ENCODE results near the gene NDE1.
A peak's percentile ranks its signal among the peaks of the same experiment; 100 is the strongest.

Gene NDE1

DNA sequence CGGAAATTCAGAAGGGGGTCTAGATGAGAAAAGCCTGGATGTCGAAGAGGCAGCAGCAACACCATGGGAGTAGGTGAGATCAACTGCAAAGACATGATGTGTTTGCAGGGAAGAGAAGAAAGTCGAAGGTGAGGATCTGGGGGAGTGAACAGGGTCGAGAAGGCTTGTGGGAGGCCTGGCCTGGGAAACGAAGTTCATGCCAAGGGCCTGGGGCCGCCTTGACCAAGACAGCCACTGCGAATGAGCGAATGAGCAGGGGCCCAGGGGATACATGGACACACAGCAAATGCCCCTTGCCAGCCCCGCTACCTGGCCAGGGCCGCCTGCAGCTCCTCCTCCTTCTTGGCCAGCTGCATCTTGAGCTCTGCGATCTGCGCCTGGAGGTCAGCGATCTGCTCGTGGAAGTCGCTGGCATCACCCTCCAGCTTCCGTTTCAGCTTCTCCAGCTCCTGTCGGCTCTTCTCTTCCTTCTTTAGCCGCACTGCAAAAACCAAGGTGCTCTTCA is 87.1 kb downstream of the NDE1 start:
- no peak for DNase-seq (ENCODE audit: low read depth)

DNA sequence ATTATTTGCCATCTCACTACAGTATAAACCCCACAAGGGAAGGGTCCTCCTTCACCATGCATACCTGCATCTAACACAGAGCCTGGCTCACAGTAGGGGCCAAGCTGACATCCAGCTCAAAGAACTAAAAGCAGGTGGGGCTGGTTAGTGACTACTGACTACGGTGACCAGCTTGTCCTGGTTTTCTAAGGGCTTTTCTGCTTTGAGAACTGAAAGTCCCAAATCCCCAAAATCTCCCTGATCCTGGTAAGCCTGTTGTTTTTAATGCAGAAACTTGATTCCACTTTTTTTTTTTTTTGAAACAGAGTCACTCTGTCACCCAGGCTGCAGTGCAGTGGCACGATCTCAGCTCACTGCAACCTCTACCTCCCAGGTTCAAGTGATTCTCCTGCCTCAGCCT is 89.4 kb downstream of the NDE1 start:
- DNase-seq (ENCODE audit: low read depth) = no peak

DNA sequence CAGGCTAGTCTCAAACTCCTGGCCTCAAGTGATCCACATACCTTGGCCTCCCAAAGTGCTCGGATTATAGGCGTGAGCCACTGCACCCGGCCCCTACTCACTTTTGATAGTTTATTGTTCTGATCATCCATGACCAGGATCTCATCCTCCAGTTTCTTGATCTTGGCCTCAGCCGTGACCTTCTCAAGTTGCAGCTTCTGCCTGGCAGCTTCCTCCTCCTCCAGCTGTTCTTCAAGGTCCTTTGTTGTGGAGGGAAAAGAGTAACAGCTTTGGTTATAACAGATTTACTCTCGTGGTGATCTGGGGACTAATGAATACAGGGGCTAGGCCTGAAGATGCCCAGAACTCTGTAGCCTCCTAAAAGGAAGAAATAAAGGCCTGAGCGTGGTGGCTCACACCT is 89.9 kb downstream of the NDE1 start:
- no peak for DNase-seq (ENCODE audit: low read depth)

DNA sequence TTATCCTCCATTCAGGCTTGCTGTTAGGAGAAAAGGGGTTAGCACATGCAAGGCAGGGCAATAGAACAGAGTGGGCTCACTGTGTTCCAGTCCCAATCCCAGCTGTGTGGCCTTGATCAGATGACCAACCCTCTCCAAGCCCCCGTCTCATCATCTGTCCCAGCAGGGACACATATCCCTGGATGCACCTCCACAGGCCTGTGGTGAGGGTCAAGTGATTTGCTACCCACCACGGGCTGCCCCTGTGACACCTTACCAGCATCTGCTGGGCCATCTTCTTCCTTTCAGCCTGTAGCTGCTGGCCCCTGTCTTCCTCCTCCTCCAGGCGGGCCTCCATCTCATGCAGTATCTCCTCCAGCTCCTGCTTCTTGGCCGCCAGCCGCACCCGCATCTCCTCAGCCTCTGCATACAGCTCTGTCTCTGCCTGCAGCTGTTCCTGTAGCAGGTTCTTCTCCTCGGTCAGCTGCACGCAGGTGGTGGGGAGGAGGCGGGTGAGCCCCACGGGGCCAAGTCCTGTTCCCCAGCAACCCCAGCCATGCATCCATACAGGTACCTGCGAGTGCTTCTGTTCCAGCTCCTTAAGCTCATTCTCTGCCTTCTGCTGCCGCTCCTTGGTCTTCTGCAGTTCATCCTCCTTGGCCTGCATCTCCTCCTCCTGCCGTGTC is 91.3 kb downstream of the NDE1 start:
- no peak for DNase-seq (ENCODE audit: low read depth)

DNA sequence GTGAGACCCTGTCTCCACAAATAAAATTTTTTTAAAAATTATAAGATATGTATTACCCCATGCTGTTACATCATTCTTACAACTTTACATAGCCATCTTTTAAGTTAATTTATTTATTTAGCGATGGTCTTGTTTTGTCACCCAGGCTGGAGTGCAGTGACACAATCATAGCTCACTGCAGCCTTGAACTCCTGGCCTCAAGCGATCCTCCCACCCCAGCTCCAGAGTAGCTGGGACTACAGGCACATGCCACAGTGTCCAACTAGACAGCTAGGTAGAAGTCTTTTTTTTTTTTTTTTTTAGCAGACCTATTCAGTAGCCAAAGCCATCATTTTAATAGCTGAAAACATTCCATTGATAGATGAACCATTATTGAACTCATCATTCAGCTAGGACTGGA is 92.7 kb downstream of the NDE1 start:
- no peak for DNase-seq (ENCODE audit: low read depth)

DNA sequence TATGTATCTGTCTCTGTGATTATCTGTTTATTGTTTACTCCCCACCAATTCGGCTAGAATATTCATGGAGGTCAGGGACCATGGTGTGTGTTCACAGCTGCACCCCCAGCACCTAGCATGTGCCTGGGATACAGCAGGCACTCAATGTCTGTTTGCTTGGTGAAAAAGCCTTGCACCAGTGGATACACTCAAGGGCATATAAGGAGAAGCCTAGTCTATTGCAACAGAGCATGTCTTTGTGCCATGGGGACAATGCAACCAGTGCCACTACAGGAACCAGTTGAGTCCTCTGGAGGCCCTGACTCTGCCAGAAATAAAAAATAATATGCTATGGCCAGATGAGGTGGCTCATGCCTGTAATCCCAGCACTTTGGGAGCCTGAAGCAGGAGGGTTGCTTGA is 93.6 kb downstream of the NDE1 start:
- DNase-seq (ENCODE audit: low read depth) = no peak

DNA sequence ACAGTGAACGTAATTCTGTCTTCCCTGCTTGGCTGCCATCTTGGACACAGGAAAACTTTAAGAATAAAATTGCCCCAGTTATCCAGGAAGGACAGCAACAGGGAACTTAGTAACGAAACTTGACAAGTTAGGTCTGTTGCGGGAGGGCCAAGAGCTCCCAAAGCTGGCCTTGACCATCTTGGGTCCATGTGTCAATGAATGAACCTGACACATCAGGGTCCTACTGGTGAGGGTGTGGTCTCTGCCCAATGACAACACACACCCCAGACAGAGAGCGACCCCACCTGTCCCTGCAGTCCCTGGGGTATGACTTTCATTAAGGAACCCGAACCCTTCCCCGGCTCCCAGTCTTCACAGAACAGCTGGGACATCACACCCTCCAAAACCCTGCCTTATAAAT is 96.3 kb downstream of the NDE1 start:
- DNase-seq (ENCODE audit: low read depth) = no peak

DNA sequence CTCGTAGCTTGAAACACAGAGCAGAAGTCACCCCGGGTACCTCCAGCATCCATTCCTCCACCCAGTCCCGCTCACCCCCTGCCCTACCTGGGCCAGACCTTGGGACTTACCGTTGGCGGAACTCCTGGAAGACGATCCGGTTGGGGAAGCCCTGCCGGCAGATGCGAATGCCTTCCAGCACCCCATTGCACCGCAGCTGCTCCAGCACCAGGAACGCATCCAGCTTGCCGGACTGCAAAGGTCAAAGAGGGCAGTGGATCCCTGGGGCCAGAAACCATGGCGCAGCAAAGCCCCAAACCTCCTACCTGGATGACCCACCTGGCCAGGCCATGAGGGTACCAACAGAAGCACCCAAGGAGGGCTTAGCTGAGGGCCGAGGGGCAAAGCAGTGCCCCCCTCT is 97.9 kb downstream of the NDE1 start:
- DNase-seq (ENCODE audit: low read depth) = no peak

DNA sequence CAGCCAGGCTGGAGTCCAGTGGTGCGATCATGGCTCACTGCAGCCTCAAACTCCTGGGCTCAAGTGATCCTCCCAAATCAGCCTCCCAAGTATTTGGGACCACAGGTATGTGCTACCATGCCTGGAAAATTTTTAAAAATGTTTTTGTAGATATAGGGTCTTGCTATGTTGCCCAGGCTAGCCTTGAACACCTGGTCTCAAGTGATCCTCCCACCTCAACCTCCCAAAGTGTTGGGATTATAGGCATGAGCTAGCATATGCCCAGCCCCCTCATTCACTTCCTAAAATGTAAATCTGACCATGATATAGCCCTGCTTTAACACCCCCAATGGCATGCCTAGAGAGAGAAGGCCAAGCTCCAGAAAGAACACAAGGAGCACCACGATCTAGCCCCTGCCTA is 98.6 kb downstream of the NDE1 start:
- DNase-seq (ENCODE audit: low read depth) = no peak

DNA sequence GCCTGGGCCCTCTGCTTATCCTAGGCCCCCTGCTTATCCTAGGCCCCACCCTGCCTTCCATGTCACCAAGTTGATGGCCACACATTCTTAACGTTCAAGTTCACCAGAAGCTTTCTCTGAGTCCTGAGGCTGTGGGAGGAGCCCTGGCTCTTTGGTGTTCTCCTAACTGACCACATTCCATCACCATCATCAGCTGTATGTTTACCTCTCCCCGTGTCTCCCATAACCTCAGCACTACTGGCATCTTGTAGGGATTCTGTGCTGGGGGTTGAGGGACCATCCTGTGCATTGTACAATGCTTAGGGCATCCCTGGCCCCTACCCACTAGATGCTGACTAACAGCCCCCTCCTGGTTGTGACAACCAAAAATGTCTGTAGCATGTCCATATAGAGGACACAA is 99.3 kb downstream of the NDE1 start:
- DNase-seq (ENCODE audit: low read depth) = peak; percentile 11

DNA sequence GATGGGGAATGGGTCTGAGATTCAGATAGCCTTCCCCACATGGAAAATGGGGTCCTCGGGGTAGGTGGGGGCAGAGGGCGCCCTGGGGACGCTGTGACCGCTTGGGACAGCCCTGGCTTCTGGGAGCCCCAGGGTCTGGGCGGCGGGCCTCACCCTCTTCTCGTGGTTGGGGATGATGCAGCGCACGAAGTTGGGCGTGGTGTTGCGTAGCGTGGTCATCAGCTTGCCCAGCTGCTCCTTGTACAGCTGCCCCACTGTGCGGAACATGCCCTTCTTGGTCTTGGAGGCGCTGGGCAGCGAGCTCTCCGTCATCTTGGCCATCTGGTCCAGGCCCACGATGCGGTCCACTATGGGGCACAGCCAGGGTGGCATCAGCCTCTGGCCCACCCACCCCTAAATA is 99.9 kb downstream of the NDE1 start:
- no peak for DNase-seq (ENCODE audit: low read depth)

DNA sequence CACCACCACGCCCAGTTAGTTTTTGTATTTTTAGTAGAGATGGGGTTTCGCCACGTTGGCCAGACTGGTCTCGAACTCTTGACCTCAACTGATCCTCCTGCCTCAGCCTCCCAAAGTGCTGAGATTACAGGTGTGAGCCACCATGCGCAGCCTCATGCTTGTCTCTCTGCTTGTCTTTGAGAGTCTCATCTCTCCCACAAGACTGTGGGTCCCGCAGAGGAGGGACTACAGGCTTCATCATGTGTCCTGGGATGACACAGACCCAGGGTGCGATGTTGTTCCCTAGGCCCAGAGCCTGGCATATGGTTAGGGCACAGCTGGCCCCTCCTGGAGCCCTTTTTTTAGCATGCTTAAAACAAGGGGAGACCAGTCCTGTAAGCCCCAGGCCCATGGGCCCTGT is 101.9 kb downstream of the NDE1 start:
- DNase-seq (ENCODE audit: low read depth) = no peak

DNA sequence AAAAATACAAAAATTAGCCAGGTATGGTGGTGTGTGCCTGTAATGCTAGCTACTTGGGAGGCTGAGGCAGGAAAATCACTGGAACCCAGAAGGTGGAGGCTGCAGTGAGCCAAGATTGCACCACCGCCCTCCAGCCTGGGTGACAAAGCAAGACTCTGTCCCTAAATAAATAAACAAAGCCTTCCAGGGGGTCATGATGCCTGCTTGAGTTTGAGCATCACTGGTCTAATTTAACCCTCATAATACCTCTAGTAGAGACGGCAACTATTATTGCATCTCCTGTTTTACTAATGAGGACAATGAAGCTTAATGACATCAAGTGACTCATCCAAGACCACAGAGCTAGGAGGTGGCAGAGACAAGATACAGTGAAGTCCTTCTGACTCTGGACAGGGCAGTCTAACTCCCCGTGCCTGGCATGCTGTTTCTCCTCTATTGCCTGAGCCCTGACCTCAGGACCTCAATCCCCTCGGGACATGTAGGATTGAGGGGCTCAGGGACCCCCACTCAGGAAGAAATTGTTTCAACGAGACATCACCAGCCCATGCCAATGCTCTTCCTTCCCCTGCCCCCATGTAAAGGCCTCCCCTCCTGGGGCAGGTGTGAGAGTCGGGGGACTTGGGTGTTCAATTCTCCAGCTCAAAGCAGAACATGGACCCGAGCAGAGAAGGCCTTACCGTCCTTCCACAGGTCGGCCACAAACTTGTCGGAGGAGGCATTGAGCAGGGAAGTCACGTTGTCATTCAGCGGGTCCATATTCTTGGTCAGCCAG is 102.9 kb downstream of the NDE1 start:
- DNase-seq (ENCODE audit: low read depth) = no peak

DNA sequence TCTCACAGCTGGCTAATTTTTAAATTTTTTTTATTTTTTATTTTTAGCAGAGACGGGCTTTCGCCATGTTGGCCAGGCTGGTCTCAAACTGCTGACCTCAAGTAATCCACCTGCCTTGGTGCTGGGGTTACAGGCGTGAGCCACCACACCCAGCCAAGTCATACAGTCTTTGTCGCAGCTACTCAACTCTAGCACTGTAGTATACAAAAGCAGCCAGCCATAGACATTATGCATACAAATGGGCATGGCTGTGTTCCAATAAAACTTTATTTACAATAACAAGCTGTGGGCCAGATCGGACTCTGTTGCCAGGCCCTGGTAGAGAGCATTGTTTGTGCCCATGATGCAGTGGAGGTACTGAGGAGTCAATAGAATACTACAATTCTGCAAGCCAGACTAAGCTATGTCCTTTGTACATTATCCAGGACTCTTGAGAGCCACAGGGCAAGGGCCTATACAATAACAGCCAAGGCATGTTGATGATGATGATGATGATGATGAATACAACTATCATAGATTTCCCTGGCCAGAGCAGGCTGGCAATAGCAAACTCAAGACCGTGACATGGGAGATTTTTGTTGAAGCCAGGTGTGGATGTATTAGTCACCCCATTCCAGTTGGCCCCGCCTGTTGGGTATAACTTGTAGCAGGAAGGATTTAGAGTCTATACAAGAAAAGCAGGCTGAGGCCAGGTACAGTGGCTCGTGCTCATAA is 104.9 kb downstream of the NDE1 start:
- DNase-seq (ENCODE audit: low read depth) = no peak

DNA sequence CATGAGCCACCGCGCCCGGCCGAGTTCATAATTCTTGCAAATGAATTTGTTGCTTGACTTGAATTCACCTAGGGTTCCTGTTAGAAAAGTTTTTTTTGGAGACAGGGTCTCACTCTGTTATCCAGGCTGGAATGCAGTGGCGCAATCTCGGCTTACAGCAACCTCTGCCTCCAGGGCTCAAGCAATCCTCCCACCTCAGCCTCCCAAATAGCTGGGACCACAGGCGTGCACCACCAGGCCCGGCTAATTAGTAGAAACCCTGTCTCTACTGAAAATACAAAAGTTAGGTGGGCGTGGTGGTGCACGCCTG is 107.0 kb downstream of the NDE1 start:
- DNase-seq (ENCODE audit: low read depth) = no peak

DNA sequence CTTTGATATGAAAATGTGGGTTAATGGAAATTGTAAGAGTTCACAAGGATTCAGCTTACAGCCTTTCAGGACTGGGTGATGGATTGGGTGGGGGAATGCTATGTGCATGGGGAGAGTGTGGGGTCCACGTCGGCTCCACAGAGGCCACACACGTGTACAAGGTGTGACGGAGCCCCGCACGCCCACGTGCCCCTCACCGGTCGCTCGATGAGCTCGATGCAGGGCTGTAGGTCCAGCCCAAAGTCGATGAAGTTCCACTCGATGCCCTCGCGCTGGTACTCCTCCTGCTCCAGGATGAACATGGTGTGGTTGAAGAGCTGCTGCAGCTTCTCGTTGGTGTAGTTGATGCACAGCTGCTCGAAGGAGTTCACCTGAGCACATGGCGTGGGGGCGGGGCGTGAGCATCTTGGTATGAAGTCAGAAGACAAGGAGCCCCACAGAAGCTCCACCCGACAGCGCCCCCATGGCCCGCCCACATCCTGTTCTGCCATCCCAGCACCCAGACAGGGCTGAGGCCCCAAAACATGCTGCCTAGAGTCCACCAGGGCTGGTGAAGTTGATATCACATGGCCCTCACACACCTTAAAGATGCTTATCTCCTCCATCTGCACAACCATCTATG is 107.7 kb downstream of the NDE1 start:
- no peak for DNase-seq (ENCODE audit: low read depth)

DNA sequence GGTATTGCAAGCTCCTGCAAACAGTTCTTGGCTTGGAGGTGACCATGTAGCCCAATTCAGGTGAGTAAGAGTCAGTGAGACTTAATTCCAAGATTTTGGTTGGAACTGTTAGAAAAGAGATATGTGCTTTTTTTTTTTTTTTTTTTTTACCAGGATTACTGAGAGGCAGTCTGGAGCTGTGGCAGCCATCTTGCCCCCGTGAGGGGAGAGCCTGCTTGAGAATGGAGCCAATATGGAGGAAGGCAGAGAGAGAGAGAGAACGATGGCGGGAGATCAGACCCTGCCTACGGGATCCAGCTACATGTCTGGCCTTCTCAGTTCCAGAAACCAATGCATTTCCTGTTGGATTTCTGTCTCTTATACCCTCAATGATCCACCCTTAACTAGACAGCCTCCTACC is 109.0 kb downstream of the NDE1 start:
- no peak for DNase-seq (ENCODE audit: low read depth)

DNA sequence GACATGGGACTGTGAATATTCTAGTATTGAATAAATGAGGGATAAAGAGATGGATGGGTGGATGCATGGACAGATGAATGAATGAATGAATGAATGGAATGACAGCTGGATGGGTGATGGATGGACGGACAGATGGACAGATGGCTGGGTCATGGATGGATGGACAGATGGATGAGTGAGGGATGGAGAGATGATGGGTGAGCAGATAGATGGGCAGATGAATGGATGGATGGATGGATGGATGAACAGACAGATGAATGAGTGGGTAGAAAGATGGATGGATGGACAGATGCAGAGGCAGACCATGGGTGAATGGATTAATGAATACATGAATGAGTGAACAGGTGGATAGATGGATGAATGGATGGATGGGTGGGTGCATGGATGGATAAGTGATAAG is 110.1 kb downstream of the NDE1 start:
- no peak for DNase-seq (ENCODE audit: low read depth)

DNA sequence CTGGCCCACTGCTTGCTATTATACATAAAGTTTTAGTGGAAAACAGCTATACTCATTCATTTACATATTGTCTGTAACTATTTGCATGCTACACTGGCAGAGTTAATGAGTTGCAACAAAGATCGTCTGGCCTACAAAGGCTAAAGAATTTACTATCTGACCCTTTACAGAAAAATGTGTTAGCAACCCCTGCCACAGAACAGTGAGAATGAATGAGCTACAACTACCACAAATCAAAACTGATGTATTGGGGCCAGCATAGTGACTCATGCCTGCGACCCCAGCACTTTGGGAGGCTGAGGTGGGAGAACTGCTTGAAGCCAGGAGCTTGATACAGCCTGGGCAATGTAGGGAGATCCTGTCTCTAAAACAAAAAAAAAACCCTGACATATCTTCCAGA is 114.1 kb downstream of the NDE1 start:
- DNase-seq (ENCODE audit: low read depth) = no peak

DNA sequence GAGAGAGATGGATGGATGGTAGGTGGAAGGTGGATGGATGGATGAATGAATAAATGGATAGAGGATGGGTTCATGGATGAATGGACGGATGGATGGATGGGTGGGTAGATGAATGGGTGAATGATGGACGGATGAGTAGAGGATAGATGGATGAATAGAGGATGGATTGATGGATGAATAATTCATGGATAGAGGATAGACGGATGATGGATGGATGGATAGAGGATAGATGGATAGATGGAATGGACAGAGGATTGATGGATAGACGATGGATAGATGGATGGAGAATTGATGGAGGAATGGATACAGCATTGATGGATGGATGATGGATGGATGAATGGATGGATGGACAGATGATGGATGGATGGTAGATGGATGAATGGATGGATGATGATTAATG is 115.1 kb downstream of the NDE1 start:
- no peak for DNase-seq (ENCODE audit: low read depth)

DNA sequence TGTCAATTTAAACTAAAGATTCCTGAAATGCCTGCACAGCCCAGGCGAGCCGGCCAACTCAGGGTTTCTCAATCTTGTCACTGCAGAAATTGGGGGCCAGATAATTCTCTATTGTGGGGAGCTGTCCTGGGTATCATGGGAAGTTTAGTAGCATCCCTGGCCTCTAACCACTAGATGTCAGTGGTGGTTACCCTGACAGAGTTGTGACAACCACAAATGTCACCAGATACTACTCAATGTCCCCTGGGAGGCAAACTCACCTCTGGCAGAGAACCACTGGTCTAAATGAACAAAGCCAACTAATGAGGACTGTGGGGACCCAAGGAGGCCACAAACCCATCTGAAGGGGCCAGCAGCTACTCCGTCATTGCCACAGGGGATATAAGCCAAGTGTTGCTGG is 115.8 kb downstream of the NDE1 start:
- peak; percentile 30 for DNase-seq (ENCODE audit: low read depth)

DNA sequence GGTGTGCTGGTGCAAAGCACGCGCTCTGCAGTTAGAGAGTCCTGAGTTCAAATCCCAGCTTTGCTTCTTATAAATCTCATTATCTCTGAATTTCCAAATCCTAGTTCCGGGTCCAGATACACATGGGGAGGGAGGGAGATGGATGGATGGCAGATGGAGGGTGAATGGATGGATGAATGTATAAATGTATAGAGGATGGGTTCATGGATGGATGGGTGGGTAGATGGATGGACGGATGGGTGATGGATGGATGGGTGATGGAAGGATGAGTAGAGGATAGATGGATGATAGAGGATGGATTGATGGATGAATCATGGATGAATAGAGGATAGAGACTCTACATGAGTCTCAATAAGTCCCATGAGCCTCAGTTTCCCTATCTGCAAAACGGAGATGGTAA is 116.9 kb downstream of the NDE1 start:
- DNase-seq (ENCODE audit: low read depth) = no peak

DNA sequence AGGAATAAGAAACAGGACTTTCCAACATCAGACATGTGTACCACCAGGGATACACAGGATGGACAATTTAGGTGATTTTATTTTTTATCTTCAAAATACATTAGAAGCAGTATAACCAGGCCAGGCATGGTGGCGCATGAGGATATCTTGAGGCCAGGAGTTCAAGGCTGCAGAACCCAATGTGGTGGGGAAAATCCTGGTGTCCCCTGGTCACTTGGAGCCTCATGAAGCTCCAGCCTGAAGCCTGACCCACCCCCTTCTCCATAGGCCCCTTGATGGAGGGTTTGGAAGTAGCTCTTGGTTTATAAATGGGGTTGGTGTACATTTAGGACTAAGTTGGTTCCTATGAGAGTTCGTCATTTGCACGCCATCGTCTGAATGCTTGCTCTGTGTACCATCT is 118.2 kb downstream of the NDE1 start:
- DNase-seq (ENCODE audit: low read depth) = no peak

Data from iris pigment epithelial cell (primary cell).